ENCODE data around the gene TSHZ2.

- no peak for TF ChIP-seq CTCF (conservative IDR thresholded peaks at IDR 0.05)
- no peak for TF ChIP-seq ZFX (IDR thresholded peaks at IDR 0.05)
These were observed 357.6 kb downstream of the TSHZ2 start for GRCh38 chr20:53329781-53330180.

Measured in C4-2B (cell line).